Psoas muscle (tissue), 8 donors: Measurements from ENCODE around the gene YPEL5. TPM values are rescaled to one million over a fixed set of nuclear protein-coding genes. Genes with fewer than 3 reads are reported as not detected.

ENCODE experiments used
- ATAC-seq, 4 donors: fragments of 200-7000 bp; cut with Tn5 transposase; one replicate each; pipeline ENCODE4 v1.9.1; 2020; ENCODE audit warnings: moderate library complexity in 3 of 4, mild to moderate bottlenecking in 2 of 4
- DNase-seq, 2 donors: peaks; one replicate each; pipeline ENCODE4 v3.0.0-alpha.2; 2020
- H3K27ac ChIP-seq: fragments of 200-600 bp; one replicate; pipeline ENCODE4 v1.8.0; 2022
- H3K27me3 ChIP-seq, 3 donors: fragments of 200-600 bp in 1 of 3; one replicate each; pipeline versions ENCODE4 v1.6.1 to v1.8.0; 2013 to 2022; ENCODE audit warnings: low read length in 2 of 3, mild to moderate bottlenecking in 2 of 3, moderate library complexity in 1 of 3; ENCODE audit not compliant: insufficient read depth in 3 of 3
- H3K36me3 ChIP-seq, 2 donors: fragments of 200-600 bp in 1 of 2; one replicate each; pipeline versions ENCODE4 v1.6.1 to v1.8.0; 2013 to 2022; ENCODE audit warnings: low read depth in 1 of 2, mild to moderate bottlenecking in 1 of 2, moderate library complexity in 1 of 2; ENCODE audit not compliant: insufficient read depth in 1 of 2
- H3K4me1 ChIP-seq: fragments of 200-600 bp; one replicate; pipeline ENCODE4 v1.8.0; 2022
- H3K4me3 ChIP-seq: fragments of 200-600 bp; one replicate; pipeline ENCODE4 v1.8.0; 2022; ENCODE audit warnings: mild to moderate bottlenecking
- H3K9me3 ChIP-seq: fragments of 200-600 bp; one replicate; pipeline ENCODE4 v1.8.0; 2022
- WGBS, 3 donors: extraction: QIAGEN DNeasy Blood & Tissue Kit; methylation state at CpG; one replicate each; pipeline versions ENCODE4 v1.1.6 to v1.1.7; 2013; 5-methylcytosine and 5-hydroxymethylcytosine counted together
- intact Hi-C, 2 donors: fragments of 100-400 bp; cut with DNase I; formaldehyde crosslinking; loops; one replicate each; pipeline versions ENCODE4 v1.11.0 to v1.14.2; 2022
- polyA plus RNA-seq, 3 donors: library from polyadenylated mRNA; stranded (reverse); fragments of 200-250 nt; gene quantifications; one replicate each; pipeline ENCODE4 v1.2.3, GENCODE V29; 2013
- total RNA-seq, 4 donors: library from RNA; stranded (reverse); fragmentation: NEBNext Ultra II Directional in 2 of 4; extraction: Animal tissue kit (Norgen Biotek cat#: 25700) in 2 of 4; gene quantifications; one replicate each; pipeline versions ENCODE4 v1.2.1 to v1.2.4, GENCODE V29; 2021 to 2023
- TF ChIP-seq, protein P1 (sequence below): fragments of 200-600 bp; IDR thresholded peaks from one replicate; pipeline ENCODE4 v1.8.0; 2022; ENCODE audit warnings: antibody characterized with exemption
- donor health status: healthy with polysubstance abuse.
- donor health status: DM: no; HTN: no; CAD: no; lungs with moderate emphysema.
- donor health status: Bipolar disorder and iron deficiency.
- donor health status: healthy.
- donor health status: DM: yes; HTN: yes; CAD: no.
- donor health status: DM: no; HTN: no; CAD: no.
- donor health status: DM: no; HTN: no; CAD: no.
- donor health status: DM: yes; HTN: yes; CAD: no.

The YPEL5 gene
- total and polyA plus RNA-seq, 7 donors: 23.2 to 98.0 (median 55.4) TPM

GRCh38 chr2:30145826-30146336, 926 bp upstream of the YPEL5 start:
- TF ChIP-seq, protein P1, sequence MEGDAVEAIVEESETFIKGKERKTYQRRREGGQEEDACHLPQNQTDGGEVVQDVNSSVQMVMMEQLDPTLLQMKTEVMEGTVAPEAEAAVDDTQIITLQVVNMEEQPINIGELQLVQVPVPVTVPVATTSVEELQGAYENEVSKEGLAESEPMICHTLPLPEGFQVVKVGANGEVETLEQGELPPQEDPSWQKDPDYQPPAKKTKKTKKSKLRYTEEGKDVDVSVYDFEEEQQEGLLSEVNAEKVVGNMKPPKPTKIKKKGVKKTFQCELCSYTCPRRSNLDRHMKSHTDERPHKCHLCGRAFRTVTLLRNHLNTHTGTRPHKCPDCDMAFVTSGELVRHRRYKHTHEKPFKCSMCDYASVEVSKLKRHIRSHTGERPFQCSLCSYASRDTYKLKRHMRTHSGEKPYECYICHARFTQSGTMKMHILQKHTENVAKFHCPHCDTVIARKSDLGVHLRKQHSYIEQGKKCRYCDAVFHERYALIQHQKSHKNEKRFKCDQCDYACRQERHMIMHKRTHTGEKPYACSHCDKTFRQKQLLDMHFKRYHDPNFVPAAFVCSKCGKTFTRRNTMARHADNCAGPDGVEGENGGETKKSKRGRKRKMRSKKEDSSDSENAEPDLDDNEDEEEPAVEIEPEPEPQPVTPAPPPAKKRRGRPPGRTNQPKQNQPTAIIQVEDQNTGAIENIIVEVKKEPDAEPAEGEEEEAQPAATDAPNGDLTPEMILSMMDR: no peak
- WGBS, 3 donors: 36 to 46% (median 40%) methylated on average over 8 of the region's 8 CpGs
- intact Hi-C loops: no loop called here
- no peaks in the 10 kb centered on the region for H3K9me3 ChIP-seq
- ATAC-seq: no peak
- peaks cover 34% of the 10 kb centered on the region for H3K4me1 ChIP-seq
- H3K4me3 ChIP-seq: peak overlapping the region; percentile 70
- DNase-seq: no peak
- peaks cover 5 to 21% of the 10 kb centered on the region in 2 donors for H3K36me3 ChIP-seq
- H3K27me3 ChIP-seq: no peaks in the 10 kb centered on the region
- peak overlapping the region; percentile 88 for H3K27ac ChIP-seq

DNA sequence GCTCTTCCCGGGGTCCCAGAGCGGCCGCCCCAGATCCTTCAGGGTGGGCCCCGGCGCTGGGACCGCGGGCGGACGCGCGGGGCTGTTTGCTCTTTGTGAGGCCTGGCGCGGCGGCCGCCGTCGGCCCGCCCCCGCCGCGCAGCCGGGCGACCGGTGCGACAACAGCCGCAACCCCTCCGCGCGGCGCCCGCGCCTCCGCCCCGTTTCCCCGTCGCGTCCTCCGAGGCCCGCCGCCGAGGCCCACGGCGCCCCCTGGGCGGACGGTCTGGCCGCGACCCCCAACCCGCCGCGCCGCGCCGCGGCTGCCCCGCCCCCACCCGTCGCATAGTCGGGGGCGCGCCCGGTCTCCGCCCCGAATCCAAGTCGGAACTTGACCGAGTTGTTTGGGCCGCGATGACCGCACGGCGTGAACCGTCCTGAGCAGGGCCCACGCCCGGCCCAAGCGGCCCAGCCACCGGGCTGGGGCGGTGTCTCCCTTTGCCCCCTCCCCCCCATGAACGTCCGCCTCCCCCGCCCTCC, 448 bp downstream of the YPEL5 start:
- WGBS, 3 donors: 0 to 1% (median 0%) methylated on average over 5 to 79 of the region's 79 CpGs
- Histone ChIP-seq H3K27me3 (no peaks in the 10 kb centered on the region), H3K36me3 (peaks cover 5 to 30% of the 10 kb centered on the region in 2 donors), H3K27ac (peak overlapping the region; percentile 100), H3K4me3 (peak overlapping the region; percentile 94), H3K9me3 (no peaks in the 10 kb centered on the region), H3K4me1 (peaks cover 36% of the 10 kb centered on the region)
- ATAC-seq: peak; percentile 5 to 26 (median 13)
- DNase-seq: no peak
- intact Hi-C loops: no loop called here
- TF ChIP-seq, protein P1: no peak

GRCh38 chr2:30147715-30148610, 1.2 kb downstream of the YPEL5 start:
- Histone ChIP-seq H3K9me3 (no peaks in the 10 kb centered on the region), H3K27me3 (no peaks in the 10 kb centered on the region), H3K4me1 (peaks cover 36% of the 10 kb centered on the region), H3K4me3 (peak overlapping the region; percentile 94), H3K27ac (peak overlapping the region; percentile 100), H3K36me3 (peaks cover 5 to 32% of the 10 kb centered on the region in 2 donors)
- TF ChIP-seq, protein P1: peak; percentile 58
- peak; percentile 84 to 90 for DNase-seq
- peak; percentile 41 to 67 (median 52) for ATAC-seq
- intact Hi-C loops: no loop called here
- 5 to 8% (median 7%) methylated on average over 44 to 50 of the region's 50 CpGs for WGBS, 3 donors

DNA sequence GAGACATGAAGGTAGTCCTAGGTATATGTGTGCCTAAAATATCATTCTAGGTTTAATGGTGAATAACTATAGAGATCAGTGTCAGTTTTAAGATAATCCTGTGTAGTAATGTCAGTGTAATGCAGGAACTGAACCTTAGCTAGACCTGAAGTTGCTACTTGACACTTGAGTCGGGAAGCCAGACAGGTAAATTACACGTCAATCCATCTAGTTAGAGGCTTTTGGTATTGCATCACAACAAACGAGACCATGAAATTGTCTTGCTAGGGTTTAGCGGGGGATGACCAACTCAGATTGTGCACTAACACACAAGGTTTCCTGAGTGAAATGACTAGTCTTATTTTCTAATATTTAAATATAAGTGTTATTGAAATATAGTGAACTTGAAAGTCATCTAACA, 2.0 kb downstream of the YPEL5 start:
- Histone ChIP-seq H3K27ac (peak overlapping the region; percentile 100), H3K9me3 (no peaks in the 10 kb centered on the region), H3K4me3 (peak overlapping the region; percentile 94), H3K27me3 (no peaks in the 10 kb centered on the region), H3K36me3 (peaks cover 5 to 37% of the 10 kb centered on the region in 2 donors), H3K4me1 (peaks cover 36% of the 10 kb centered on the region)
- 35 to 54% (median 36%) methylated on average over 4 of the region's 4 CpGs for WGBS, 3 donors
- ATAC-seq: no peak
- TF ChIP-seq, protein P1: no peak
- intact Hi-C loops: no loop called here
- no peak for DNase-seq
